IMR-90 (cell line): Measurements from ENCODE around the gene ANG. TPM values are rescaled to one million over a fixed set of nuclear protein-coding genes. Genes with fewer than 3 reads are reported as not detected.

ENCODE experiments used
- ATAC-seq: fragments of 200-7000 bp; cut with Tn5 transposase; 2 replicates; pipeline ENCODE4 v1.9.1; 2020; ENCODE audit warnings: low read depth, mild to moderate bottlenecking, moderate library complexity
- BruUV-seq: library from RNA; stranded (reverse); fragments of 400-500 nt; replicated peaks from 2 replicates; lab custom pipeline; 2021; lab: Mats Ljungman, UMichigan
- CTCF ChIA-PET: fragments of 300-600 bp; formaldehyde crosslinking; extraction: SDS; loops from one replicate; lab custom pipeline; 2021; ENCODE audit warnings: antibody characterized with exemption; lab: Yijun Ruan, JAX
- POLR2A ChIA-PET: fragments of 300-600 bp; sonication (Branson Sonifier 250); formaldehyde crosslinking; loops from one replicate; lab custom pipeline; 2022; ENCODE audit warnings: antibody characterized with exemption; ENCODE audit not compliant: unreplicated experiment; lab: Charles Lee
- DNase-seq: peaks from one replicate; pipeline ENCODE4 v3.0.0; 2013
- H2AFZ ChIP-seq: replicated peaks from 2 replicates; pipeline ENCODE3; 2013; ENCODE audit warnings: low read length, mild to moderate bottlenecking; ENCODE audit not compliant: poor library complexity
- H2AK5ac ChIP-seq: 2 replicates; pipeline ENCODE4 v1.6.1; 2013; ENCODE audit warnings: low read depth, low read length, inconsistent platforms
- H2AK9ac ChIP-seq: replicated peaks from 2 replicates; pipeline ENCODE3; 2013; ENCODE audit warnings: mild to moderate bottlenecking, low read depth, low read length, moderate library complexity; ENCODE audit not compliant: poor library complexity
- H2BK120ac ChIP-seq: 2 replicates; pipeline ENCODE4 v1.6.1; 2013; ENCODE audit warnings: low read depth, low read length, inconsistent platforms
- H2BK15ac ChIP-seq: 3 replicates; pipeline ENCODE4 v1.6.1; 2013; ENCODE audit warnings: low read depth, low read length, inconsistent platforms
- H2BK20ac ChIP-seq: 2 replicates; pipeline ENCODE4 v1.6.1; 2013; ENCODE audit warnings: low read depth, mild to moderate bottlenecking, inconsistent platforms, low read length, moderate library complexity
- H2BK5ac ChIP-seq: 2 replicates; pipeline ENCODE4 v1.6.1; 2013; ENCODE audit warnings: mild to moderate bottlenecking, low read depth, low read length, inconsistent platforms; ENCODE audit not compliant: poor library complexity, severe bottlenecking
- H3K14ac ChIP-seq: replicated peaks from 2 replicates; pipeline ENCODE4 v1.6.1; 2013; ENCODE audit warnings: low read depth, low read length, inconsistent platforms
- H3K18ac ChIP-seq: 2 replicates; pipeline ENCODE4 v1.6.1; 2013; ENCODE audit warnings: low read depth, low read length, control low read depth
- H3K23ac ChIP-seq: 2 replicates; pipeline ENCODE4 v1.6.1; 2013; ENCODE audit warnings: low read depth, low read length, inconsistent platforms
- H3K27ac ChIP-seq: 2 replicates; pipeline ENCODE4 v1.5.1; 2013; ENCODE audit warnings: mild to moderate bottlenecking, control low read depth, low read length; ENCODE audit not compliant: insufficient read depth
- H3K27me3 ChIP-seq: 2 replicates; pipeline ENCODE4 v1.6.1; 2013; ENCODE audit warnings: low read length; ENCODE audit not compliant: control insufficient read depth, insufficient read depth
- H3K36me3 ChIP-seq: 2 replicates; pipeline ENCODE4 v1.6.1; 2013; ENCODE audit warnings: low read length, mixed read lengths; ENCODE audit not compliant: control insufficient read depth, insufficient read depth
- H3K4ac ChIP-seq: 2 replicates; pipeline ENCODE4 v1.6.1; 2013; ENCODE audit warnings: low read depth, low read length, inconsistent platforms
- H3K4me1 ChIP-seq: 2 replicates; pipeline ENCODE4 v1.6.1; 2013; ENCODE audit warnings: low read length, mixed read lengths; ENCODE audit not compliant: control insufficient read depth, insufficient read depth
- H3K4me2 ChIP-seq: 2 replicates; pipeline ENCODE4 v1.6.1; 2013; ENCODE audit warnings: low read depth, mild to moderate bottlenecking, control low read depth, low read length, moderate library complexity
- H3K4me3 ChIP-seq: 2 replicates; pipeline ENCODE4 v1.5.1; 2013; ENCODE audit warnings: low read depth, mild to moderate bottlenecking, control low read depth, low read length, moderate library complexity; ENCODE audit not compliant: insufficient read depth
- H3K56ac ChIP-seq: 2 replicates; pipeline ENCODE4 v1.6.1; 2013; ENCODE audit warnings: low read length, inconsistent platforms; ENCODE audit not compliant: insufficient read depth; ENCODE audit errors: extremely low read depth
- H3K79me1 ChIP-seq, 2 experiments: 2 replicates each; pipeline ENCODE4 v1.6.1; 2013; ENCODE audit warnings: low read length in 2 of 2, inconsistent platforms in 1 of 2, low read depth in 1 of 2
- H3K9ac ChIP-seq: 2 replicates; pipeline ENCODE4 v1.6.1; 2013; ENCODE audit warnings: low read depth, low read length, control low read depth
- H3K9me1 ChIP-seq: 2 replicates; pipeline ENCODE4 v1.6.1; 2013; ENCODE audit warnings: low read length, inconsistent platforms; ENCODE audit not compliant: insufficient read depth
- H3K9me3 ChIP-seq: 2 replicates; pipeline ENCODE4 v1.6.1; 2013; ENCODE audit warnings: low read length; ENCODE audit not compliant: control insufficient read depth, insufficient read depth
- H4K20me1 ChIP-seq: 2 replicates; pipeline ENCODE4 v1.6.1; 2013; ENCODE audit warnings: low read length, inconsistent platforms; ENCODE audit not compliant: insufficient read depth
- H4K5ac ChIP-seq: 2 replicates; pipeline ENCODE4 v1.6.1; 2013; ENCODE audit warnings: mild to moderate bottlenecking, low read depth, low read length, control low read depth
- H4K8ac ChIP-seq, 2 experiments: 2 replicates each; pipeline ENCODE4 v1.6.1; 2013; ENCODE audit warnings: low read depth in 2 of 2, low read length in 2 of 2, control low read depth in 1 of 2, inconsistent platforms in 1 of 2
- H4K91ac ChIP-seq: 2 replicates; pipeline ENCODE4 v1.6.1; 2013; ENCODE audit warnings: low read depth, low read length, inconsistent platforms; ENCODE audit not compliant: insufficient read depth
- CEBPB ChIP-seq: IDR thresholded peaks from 2 replicates; pipeline ENCODE4 v1.6.1; 2012; ENCODE audit warnings: low read depth, low read length, improper control_type of control experiment
- CHD1 ChIP-seq: IDR thresholded peaks from 2 replicates; pipeline ENCODE4 v1.6.1; 2012; ENCODE audit warnings: low read depth, low read length, improper control_type of control experiment
- CTCF ChIP-seq: conservative IDR thresholded peaks from 2 replicates; pipeline ENCODE4 v1.5.1; 2012; ENCODE audit warnings: mild to moderate bottlenecking, low read depth, low read length, improper control_type of control experiment
- MAZ ChIP-seq: IDR thresholded peaks from 2 replicates; pipeline ENCODE4 v1.6.1; 2012; ENCODE audit warnings: low read depth, mild to moderate bottlenecking, low read length, improper control_type of control experiment, moderate library complexity, borderline replicate concordance
- NFE2L2 ChIP-seq: fragments of 150-350 bp; IDR thresholded peaks from 2 replicates; pipeline ENCODE4 v1.6.1; 2016; ENCODE audit warnings: low read depth, mild to moderate bottlenecking, low read length
- POLR2A ChIP-seq: IDR thresholded peaks from 2 replicates; pipeline ENCODE4 v1.6.1; 2012; ENCODE audit warnings: mild to moderate bottlenecking, low read depth, low read length
- SMC3 ChIP-seq: fragments of 150-350 bp; IDR thresholded peaks from 2 replicates; pipeline ENCODE4 v1.6.1; 2016; ENCODE audit warnings: low read depth, mild to moderate bottlenecking, antibody characterized with exemption, low read length, moderate library complexity
- WGBS, 2 experiments: methylation state at CpG; one replicate each; pipeline versions ENCODE4 v1.1.5 to v1.1.7; 2013; ENCODE audit warnings: missing lambda C conversion rate in 2 of 2; ENCODE audit not compliant: insufficient read length in 1 of 2; ENCODE audit errors: extremely low coverage in 2 of 2; 5-methylcytosine and 5-hydroxymethylcytosine counted together
- dilution Hi-C: fragments of 300-500 bp; cut with HindIII; formaldehyde crosslinking; loops from one replicate; pipeline ENCODE4 v1.14.3; 2018; ENCODE audit warnings: low sequenced_read_pairs; ENCODE audit not compliant: unreplicated experiment
- in situ Hi-C: fragments of 300-500 bp; cut with MboI; formaldehyde crosslinking; loops from 3 replicates; pipeline ENCODE4 v1.14.3; 2019; ENCODE audit warnings: low sequenced_read_pairs, inconsistent platforms, mixed read lengths
- intact Hi-C: fragments of 100-400 bp; cut with micrococcal nuclease; formaldehyde crosslinking; loops from 2 replicates; pipeline ENCODE4 v1.10.0; 2022
- polyA plus RNA-seq, 3 experiments: library from polyadenylated mRNA; depleted of rRNA; stranded (reverse); fragments of >200 nt; gene quantifications; 2 replicates each; pipeline ENCODE4 v1.2.3, GENCODE V29; 2012; ENCODE audit warnings: low replicate concordance in 1 of 3
- total RNA-seq: library from RNA; depleted of rRNA; stranded (reverse); fragments of >200 nt; gene quantifications from 2 replicates; pipeline ENCODE4 v1.2.3, GENCODE V29; 2012

Gene ANG
- total and polyA plus RNA-seq, 2 of the 4 experiments (the other 2 are of a cell fraction), result 3.6 to 4.7 TPM

- no peak for TF ChIP-seq CEBPB
Observed at GRCh38 chr14:20682127-20682434, 6.5 kb upstream of the ANG start (continued).

DNA sequence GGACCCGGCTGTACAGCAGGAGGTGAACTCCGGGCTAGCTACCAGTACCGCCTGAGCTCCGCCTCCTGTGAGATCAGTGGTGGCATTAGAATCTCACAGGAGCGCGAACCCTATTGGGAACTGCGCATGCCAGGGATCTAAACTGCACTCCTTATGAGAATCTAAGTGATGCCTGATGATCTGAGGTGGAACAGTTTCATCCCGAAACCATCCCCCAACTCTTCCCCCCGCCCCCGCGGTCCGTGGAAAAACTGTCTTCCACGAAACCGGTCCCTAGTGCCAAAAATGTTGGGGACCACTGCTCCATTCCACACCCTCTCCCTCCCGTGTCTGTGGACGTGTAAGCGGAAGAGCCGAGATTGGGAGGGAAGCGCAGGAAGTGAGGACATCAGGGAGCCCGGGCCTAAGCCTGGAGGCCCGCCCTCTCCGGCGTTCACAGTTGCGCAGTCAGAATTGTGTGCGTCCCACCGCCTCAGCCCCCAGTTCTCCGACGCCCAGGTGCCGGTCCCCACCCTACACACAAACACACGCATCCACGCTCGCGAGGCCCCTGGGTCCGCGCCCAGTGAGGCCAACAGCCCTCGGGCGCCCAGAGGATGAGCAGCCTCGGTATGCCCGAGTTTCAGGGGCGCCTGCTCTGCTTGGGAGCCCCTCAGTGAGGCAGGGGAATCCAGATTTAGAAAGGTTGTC lies 6.0 kb upstream of the ANG start:
- Histone ChIP-seq H3K14ac (peak overlapping the region; percentile 74), H3K4me1 (no peaks in the 10 kb centered on the region), H3K4ac (peak overlapping the region; percentile 90), H3K4me3 (peak overlapping the region; percentile 65), H4K5ac (peak overlapping the region; percentile 88), H3K9ac (peak overlapping the region; percentile 90), H2BK5ac (peak overlapping the region; percentile 89), H4K8ac (peak overlapping the region; percentile 50 to 93), H3K36me3 (no peaks in the 10 kb centered on the region), H2AK9ac (peak overlapping the region; percentile 70), H3K79me1 (0 out of 4 replicates have a peak, but pooled peaks cover 3% of the 10 kb centered on the region in 2 experiments), H2AFZ (peak overlapping the region; percentile 98), H3K18ac (peak overlapping the region; percentile 63), H3K56ac (peak overlapping the region; percentile 78), H2BK20ac (no peak overlapping the region), H2BK15ac (no peak overlapping the region; the same call in 2 of the 3 replicates), H3K27me3 (no peaks in the 10 kb centered on the region), H2BK120ac (peak overlapping the region; percentile 48; the same call in 1 of the 2 replicates), H4K91ac (peak overlapping the region; percentile 65), H3K27ac (peak overlapping the region; percentile 90), H3K9me3 (no peaks in the 10 kb centered on the region), H3K23ac (peak overlapping the region; percentile 40), H3K4me2 (peak overlapping the region; percentile 85), H2AK5ac (peak overlapping the region; percentile 39; the same call in 1 of the 2 replicates), H4K20me1 (peaks cover 6% of the 10 kb centered on the region), H3K9me1 (peaks cover 4% of the 10 kb centered on the region; the same call in 1 of the 2 replicates)
- in situ Hi-C loops (loop anchor here (5.0 to 10.0 kb wide), 3 partner anchors 50 to 358 kb away; partner anchors contain the start of gene TEP1), intact Hi-C loops (loop anchor here (1.0 to 5.0 kb wide), 6 partner anchors 69 to 420 kb away; partner anchors contain the start of genes PARP2, PIP4P1, TEP1 and TMEM253), dilution Hi-C loops (no loop called here)
- TF ChIP-seq MAZ (peak; percentile 54; the same call in 1 of the 2 replicates), CEBPB (peak; percentile 67), POLR2A (peak; percentile 92), NFE2L2 (no peak), CTCF (no peak), SMC3 (no peak), CHD1 (no peak)
- no CpG with 5 or more reads among the region's 40 CpGs for WGBS, 2 experiments
- ATAC-seq (peak; percentile 67), DNase-seq (peak; percentile 92)
- ChIA-PET CTCF (interaction anchor here (1.4 to 2.0 kb wide), 3 partner anchors 8 to 289 kb away, joined by 4 to 7 read pairs (median 4); no protein-coding TSS in a partner anchor), POLR2A (interaction anchor here (1.6 kb wide), 1 partner anchor 221 kb away, joined by 4 read pairs; the partner anchor contains the start of gene PIP4P1)
- BruUV-seq, result TSS peak; percentile 66
